OCI-LY1 (cell line): ENCODE data around the gene RPH3AL.

Experiments
- H2AFZ ChIP-seq: fragments of 200-600 bp; sonication (generic), shearing (Covaris generic); 2 replicates; pipeline ENCODE4 v1.6.0; 2014; ENCODE audit warnings: antibody characterized with exemption, mild to moderate bottlenecking, low read length
- H3F3A ChIP-seq: fragments of 200-600 bp; sonication (generic), shearing (Covaris generic); 2 replicates; pipeline ENCODE4 v1.6.0; 2014; ENCODE audit warnings: mild to moderate bottlenecking, antibody characterized with exemption, low read length, moderate library complexity; ENCODE audit not compliant: insufficient read depth
- H3K27ac ChIP-seq: fragments of 200-600 bp; sonication (generic); 2 replicates; pipeline ENCODE4 v1.5.1; 2014; ENCODE audit warnings: low read length, mixed run types, mild to moderate bottlenecking, low read depth; ENCODE audit not compliant: poor library complexity, severe bottlenecking
- H3K27me3 ChIP-seq: fragments of 200-600 bp; sonication (generic); 2 replicates; pipeline ENCODE4 v1.6.0; 2014; ENCODE audit warnings: antibody characterized with exemption, mild to moderate bottlenecking, low read length, moderate library complexity; ENCODE audit not compliant: insufficient read depth
- H3K36me3 ChIP-seq: fragments of 200-600 bp; sonication (generic); 2 replicates; pipeline ENCODE4 v1.6.1; 2014; ENCODE audit warnings: mild to moderate bottlenecking, antibody characterized with exemption, low read length, moderate library complexity, mixed read lengths; ENCODE audit not compliant: insufficient read depth
- H3K4me1 ChIP-seq: fragments of 200-600 bp; sonication (generic); 2 replicates; pipeline ENCODE4 v1.5.1; 2014; ENCODE audit warnings: mild to moderate bottlenecking, low read length, moderate library complexity; ENCODE audit not compliant: insufficient read depth, severe bottlenecking
- H3K4me2 ChIP-seq: fragments of 200-600 bp; sonication (generic), shearing (Covaris generic); 2 replicates; pipeline ENCODE4 v1.6.1; 2014; ENCODE audit warnings: low read length
- H3K4me3 ChIP-seq: fragments of 200-600 bp; sonication (generic); 2 replicates; pipeline ENCODE4 v1.5.1; 2014; ENCODE audit warnings: low read length, low read depth, mild to moderate bottlenecking, mixed read lengths; ENCODE audit not compliant: poor library complexity, severe bottlenecking
- H3K79me2 ChIP-seq: fragments of 200-600 bp; shearing (Covaris generic); 2 replicates; pipeline ENCODE4 v1.6.1; 2016; ENCODE audit warnings: mixed run types, low read length, mixed read lengths; ENCODE audit not compliant: insufficient read depth
- H3K9ac ChIP-seq: fragments of 200-600 bp; sonication (generic), shearing (Covaris generic); 2 replicates; pipeline ENCODE4 v1.6.1; 2014; ENCODE audit warnings: mild to moderate bottlenecking, low read length, mixed read lengths
- H3K9me2 ChIP-seq: fragments of 200-600 bp; sonication (generic), shearing (Covaris generic); 2 replicates; pipeline ENCODE4 v1.6.1; 2014; ENCODE audit warnings: low read depth, mild to moderate bottlenecking, low read length, mixed read lengths
- H3K9me3 ChIP-seq: fragments of 200-600 bp; shearing (Covaris generic); 2 replicates; pipeline ENCODE4 v1.6.1; 2014; ENCODE audit warnings: low read length, mixed read lengths
- H4K20me1 ChIP-seq: fragments of 200-600 bp; sonication (generic), shearing (Covaris generic); 2 replicates; pipeline ENCODE4 v1.6.0; 2016; ENCODE audit warnings: mild to moderate bottlenecking, low read length; ENCODE audit not compliant: insufficient read depth
- CTCF ChIP-seq: fragments of 200-600 bp; sonication (generic), shearing (Covaris generic); IDR thresholded peaks from 2 replicates; pipeline ENCODE4 v1.5.1; 2017; ENCODE audit warnings: mild to moderate bottlenecking, antibody characterized with exemption, low read length, moderate library complexity, mixed read lengths
- EZH2 ChIP-seq: fragments of 200-600 bp; sonication (generic), shearing (Covaris generic); IDR thresholded peaks from 2 replicates; pipeline ENCODE4 v1.8.0; 2017; ENCODE audit warnings: borderline replicate concordance, mixed run types, mild to moderate bottlenecking, antibody characterized with exemption, low read length, moderate library complexity, mixed read lengths

The RPH3AL gene

GRCh38 chr17:323721-324571 is 28.7 kb downstream of the RPH3AL start:
- Histone ChIP-seq H3F3A (no peaks in the 10 kb centered on the region), H3K27ac (no peak overlapping the region), H4K20me1 (no peaks in the 10 kb centered on the region), H3K4me2 (no peak overlapping the region), H3K9ac (no peak overlapping the region), H3K4me1 (no peaks in the 10 kb centered on the region), H3K4me3 (no peak overlapping the region), H3K36me3 (no peaks in the 10 kb centered on the region), H3K79me2 (no peaks in the 10 kb centered on the region), H3K9me2 (no peaks in the 10 kb centered on the region), H2AFZ (no peak overlapping the region), H3K9me3 (no peaks in the 10 kb centered on the region), H3K27me3 (no peaks in the 10 kb centered on the region)
- no peak for TF ChIP-seq EZH2
- no peak for TF ChIP-seq CTCF

- Histone ChIP-seq H3K27ac (no peak overlapping the region), H3K9ac (no peak overlapping the region), H3K27me3 (no peaks in the 10 kb centered on the region), H3F3A (no peaks in the 10 kb centered on the region), H3K4me2 (no peak overlapping the region), H3K9me2 (no peaks in the 10 kb centered on the region), H3K36me3 (no peaks in the 10 kb centered on the region), H3K4me1 (no peaks in the 10 kb centered on the region), H3K9me3 (no peaks in the 10 kb centered on the region), H2AFZ (no peak overlapping the region), H3K4me3 (no peak overlapping the region), H3K79me2 (no peaks in the 10 kb centered on the region), H4K20me1 (no peaks in the 10 kb centered on the region)
- TF ChIP-seq CTCF (no peak), EZH2 (no peak)
Measured at GRCh38 chr17:323181-323580, 29.4 kb downstream of the RPH3AL start.

GRCh38 chr17:322006-322780 is 30.4 kb downstream of the RPH3AL start:
- H3K9me2 ChIP-seq, result no peaks in the 10 kb centered on the region
- no peaks in the 10 kb centered on the region for H3F3A ChIP-seq
- H3K4me3 ChIP-seq, result no peak overlapping the region
- H3K9ac ChIP-seq, result no peak overlapping the region
- no peak overlapping the region for H2AFZ ChIP-seq
- H3K27me3 ChIP-seq, result no peaks in the 10 kb centered on the region
- TF ChIP-seq CTCF (no peak), EZH2 (no peak)
- H3K4me1 ChIP-seq, result no peaks in the 10 kb centered on the region
- no peaks in the 10 kb centered on the region for H3K9me3 ChIP-seq
- H3K27ac ChIP-seq, result no peak overlapping the region
- H4K20me1 ChIP-seq, result no peaks in the 10 kb centered on the region
- H3K4me2 ChIP-seq, result no peak overlapping the region
- H3K36me3 ChIP-seq, result no peaks in the 10 kb centered on the region
- H3K79me2 ChIP-seq, result no peaks in the 10 kb centered on the region
